Liver (tissue), 9 donors: ENCODE measurements around the gene NRG2. TPM values are rescaled to one million over a fixed set of nuclear protein-coding genes. Genes with fewer than 3 reads are reported as not detected.

Source experiments
- DNase-seq: peaks from one replicate; pipeline ENCODE4 v3.0.0-alpha.2; 2017; ENCODE audit warnings: low spot score
- H3K27ac ChIP-seq, 2 donors: one replicate each; pipeline ENCODE4 v1.7.0; 2013; ENCODE audit warnings: inconsistent platforms in 2 of 2, low read length in 2 of 2, control low read depth in 1 of 2, low read depth in 1 of 2, mild to moderate bottlenecking in 1 of 2
- H3K27me3 ChIP-seq, 4 donors: one replicate each; pipeline versions ENCODE4 v1.6.1 to v1.7.0; 2013; ENCODE audit warnings: low read length in 3 of 4, inconsistent platforms in 1 of 4, mild to moderate bottlenecking in 1 of 4, moderate library complexity in 1 of 4; ENCODE audit not compliant: control insufficient read depth in 4 of 4, insufficient read depth in 4 of 4
- H3K36me3 ChIP-seq, 4 donors: one replicate each; pipeline versions ENCODE4 v1.6.1 to v1.7.0; 2013; ENCODE audit warnings: low read length in 3 of 4, mild to moderate bottlenecking in 3 of 4, low read depth in 1 of 4, moderate library complexity in 1 of 4; ENCODE audit not compliant: control insufficient read depth in 4 of 4, insufficient read depth in 3 of 4
- H3K4me1 ChIP-seq, 4 donors: one replicate each; pipeline versions ENCODE4 v1.6.1 to v1.7.0; 2013; ENCODE audit warnings: low read length in 3 of 4, mild to moderate bottlenecking in 3 of 4, moderate library complexity in 1 of 4; ENCODE audit not compliant: control insufficient read depth in 4 of 4, insufficient read depth in 4 of 4
- H3K4me3 ChIP-seq, 3 donors: one replicate each; pipeline versions ENCODE4 v1.6.1 to v1.7.0; 2013; ENCODE audit warnings: low read length in 3 of 3, control low read depth in 1 of 3, low read depth in 1 of 3, mild to moderate bottlenecking in 1 of 3
- H3K9ac ChIP-seq, 2 donors: one replicate each; pipeline ENCODE4 v1.7.0; 2013; ENCODE audit warnings: low read length in 2 of 2, mild to moderate bottlenecking in 2 of 2, moderate library complexity in 2 of 2, control low read depth in 1 of 2, low read depth in 1 of 2
- H3K9me3 ChIP-seq, 4 donors: one replicate each; pipeline versions ENCODE4 v1.6.1 to v1.7.0; 2013; ENCODE audit warnings: low read length in 3 of 4; ENCODE audit not compliant: control insufficient read depth in 4 of 4
- EGR1 ChIP-seq, 2 donors: IDR thresholded peaks; 2 replicates each; pipeline ENCODE4 v1.6.1; 2016 to 2018; ENCODE audit warnings: antibody characterized with exemption in 2 of 2, low read depth in 2 of 2
- FOXA2 ChIP-seq: IDR thresholded peaks from 2 replicates; pipeline ENCODE4 v1.6.1; 2016; ENCODE audit warnings: antibody characterized with exemption
- GABPA ChIP-seq, 2 donors: IDR thresholded peaks in 1 of 2; conservative IDR thresholded peaks in 1 of 2; 2 replicates each; pipeline ENCODE4 v1.6.1; 2016; ENCODE audit warnings: antibody characterized with exemption in 2 of 2, mild to moderate bottlenecking in 1 of 2, moderate library complexity in 1 of 2
- HNF4A ChIP-seq, 2 donors: conservative IDR thresholded peaks; 2 replicates each; pipeline ENCODE4 v1.6.1; 2016; ENCODE audit warnings: antibody characterized with exemption in 2 of 2, mild to moderate bottlenecking in 2 of 2
- HNF4G ChIP-seq: IDR thresholded peaks from 2 replicates; pipeline ENCODE4 v1.6.1; 2016; ENCODE audit warnings: antibody characterized with exemption
- JUND ChIP-seq, 2 donors: IDR thresholded peaks; 2 replicates each; pipeline ENCODE4 v1.6.1; 2016; ENCODE audit warnings: antibody characterized with exemption in 2 of 2
- NR2F2 ChIP-seq: IDR thresholded peaks from 2 replicates; pipeline ENCODE4 v1.6.1; 2016; ENCODE audit warnings: antibody characterized with exemption
- RAD21 ChIP-seq, 2 donors: IDR thresholded peaks; 2 replicates each; pipeline ENCODE4 v1.6.1; 2016; ENCODE audit warnings: antibody characterized with exemption in 2 of 2, mild to moderate bottlenecking in 2 of 2
- RXRA ChIP-seq, 2 donors: IDR thresholded peaks; 2 replicates each; pipeline ENCODE4 v1.6.1; 2017 to 2018; ENCODE audit warnings: antibody characterized with exemption in 2 of 2, mild to moderate bottlenecking in 1 of 2
- SP1 ChIP-seq: IDR thresholded peaks from 2 replicates; pipeline ENCODE4 v1.6.1; 2018; ENCODE audit warnings: antibody characterized with exemption, mild to moderate bottlenecking
- TAF1 ChIP-seq: conservative IDR thresholded peaks from 2 replicates; pipeline ENCODE4 v1.6.1; 2016; ENCODE audit warnings: antibody characterized with exemption, mild to moderate bottlenecking
- WGBS: extraction: QIAGEN DNeasy Blood & Tissue Kit; methylation state at CpG from one replicate; pipeline ENCODE4 v1.1.7; 2013; 5-methylcytosine and 5-hydroxymethylcytosine counted together
- polyA plus RNA-seq, 2 donors: library from polyadenylated mRNA; stranded (reverse) in 1 of 2; unstranded in 1 of 2; fragments of 200-250 nt in 1 of 2; fragments of >200 nt in 1 of 2; fragmentation: Nextera tagmentation in 1 of 2; extraction: Ambion mirVana in 1 of 2; gene quantifications; one replicate each; pipeline versions ENCODE4 v1.2.1 to v1.2.3, GENCODE V29; 2013 to 2015
- total RNA-seq, 2 donors: library from RNA; depleted of rRNA; stranded (reverse); fragments of >200 nt; gene quantifications; one replicate each; pipeline ENCODE4 v1.2.3, GENCODE V29; 2014
- TF ChIP-seq, protein P1 (sequence below): fragments of 150-350 bp; IDR thresholded peaks from 2 replicates; pipeline ENCODE4 v1.5.1; 2017; ENCODE audit warnings: improper control_type of control experiment, low read depth, low read length; ENCODE audit not compliant: missing input control
- TF ChIP-seq, protein P2 (sequence below): IDR thresholded peaks from 2 replicates; pipeline ENCODE4 v1.6.1; 2016; ENCODE audit warnings: antibody characterized with exemption
- donor health status: healthy.
- donor health status: healthy.
- donor health status: healthy.
- donor health status: healthy.
- donor health status: healthy.

NRG2 gene
- total and polyA plus RNA-seq, 4 donors = 0.07 to 0.08 TPM; not detected in 2

DNA sequence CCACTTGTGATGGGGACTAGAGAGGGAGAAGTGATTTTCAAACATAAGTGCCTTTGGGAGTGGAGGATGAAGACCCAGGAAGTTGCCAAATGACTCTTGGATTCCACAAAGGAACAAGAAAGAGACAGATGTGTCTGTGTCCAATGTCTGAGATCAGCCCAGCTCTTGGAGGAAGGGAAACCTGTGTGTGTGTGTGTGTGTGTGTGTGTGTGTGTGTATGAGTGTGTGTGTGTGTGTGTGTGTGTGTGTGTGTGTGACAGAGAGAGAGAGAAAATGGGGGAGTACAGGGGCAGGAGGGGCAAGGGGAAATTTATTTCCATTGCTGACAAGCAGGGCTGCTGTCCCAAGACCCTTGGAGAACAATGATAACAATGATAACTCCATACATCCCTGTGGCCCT, 175.5 kb downstream of the NRG2 start (continued):
- TF ChIP-seq, protein P1, sequence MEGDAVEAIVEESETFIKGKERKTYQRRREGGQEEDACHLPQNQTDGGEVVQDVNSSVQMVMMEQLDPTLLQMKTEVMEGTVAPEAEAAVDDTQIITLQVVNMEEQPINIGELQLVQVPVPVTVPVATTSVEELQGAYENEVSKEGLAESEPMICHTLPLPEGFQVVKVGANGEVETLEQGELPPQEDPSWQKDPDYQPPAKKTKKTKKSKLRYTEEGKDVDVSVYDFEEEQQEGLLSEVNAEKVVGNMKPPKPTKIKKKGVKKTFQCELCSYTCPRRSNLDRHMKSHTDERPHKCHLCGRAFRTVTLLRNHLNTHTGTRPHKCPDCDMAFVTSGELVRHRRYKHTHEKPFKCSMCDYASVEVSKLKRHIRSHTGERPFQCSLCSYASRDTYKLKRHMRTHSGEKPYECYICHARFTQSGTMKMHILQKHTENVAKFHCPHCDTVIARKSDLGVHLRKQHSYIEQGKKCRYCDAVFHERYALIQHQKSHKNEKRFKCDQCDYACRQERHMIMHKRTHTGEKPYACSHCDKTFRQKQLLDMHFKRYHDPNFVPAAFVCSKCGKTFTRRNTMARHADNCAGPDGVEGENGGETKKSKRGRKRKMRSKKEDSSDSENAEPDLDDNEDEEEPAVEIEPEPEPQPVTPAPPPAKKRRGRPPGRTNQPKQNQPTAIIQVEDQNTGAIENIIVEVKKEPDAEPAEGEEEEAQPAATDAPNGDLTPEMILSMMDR = no peak
- no peak for TF ChIP-seq SP1

GRCh38 chr5:139867109-139867508, 176.0 kb downstream of the NRG2 start:
- WGBS = 72% methylated on average over 2 of the region's 2 CpGs
- Histone ChIP-seq H3K4me1 (peaks cover 0 to 11% (median 5%) of the 10 kb centered on the region in 4 donors), H3K27me3 (no peaks in the 10 kb centered on the region), H3K4me3 (no peak overlapping the region), H3K9ac (no peak overlapping the region), H3K27ac (no peak overlapping the region), H3K9me3 (no peaks in the 10 kb centered on the region), H3K36me3 (no peaks in the 10 kb centered on the region)
- TF ChIP-seq, protein P1 = no peak
- DNase-seq = no peak

DNA sequence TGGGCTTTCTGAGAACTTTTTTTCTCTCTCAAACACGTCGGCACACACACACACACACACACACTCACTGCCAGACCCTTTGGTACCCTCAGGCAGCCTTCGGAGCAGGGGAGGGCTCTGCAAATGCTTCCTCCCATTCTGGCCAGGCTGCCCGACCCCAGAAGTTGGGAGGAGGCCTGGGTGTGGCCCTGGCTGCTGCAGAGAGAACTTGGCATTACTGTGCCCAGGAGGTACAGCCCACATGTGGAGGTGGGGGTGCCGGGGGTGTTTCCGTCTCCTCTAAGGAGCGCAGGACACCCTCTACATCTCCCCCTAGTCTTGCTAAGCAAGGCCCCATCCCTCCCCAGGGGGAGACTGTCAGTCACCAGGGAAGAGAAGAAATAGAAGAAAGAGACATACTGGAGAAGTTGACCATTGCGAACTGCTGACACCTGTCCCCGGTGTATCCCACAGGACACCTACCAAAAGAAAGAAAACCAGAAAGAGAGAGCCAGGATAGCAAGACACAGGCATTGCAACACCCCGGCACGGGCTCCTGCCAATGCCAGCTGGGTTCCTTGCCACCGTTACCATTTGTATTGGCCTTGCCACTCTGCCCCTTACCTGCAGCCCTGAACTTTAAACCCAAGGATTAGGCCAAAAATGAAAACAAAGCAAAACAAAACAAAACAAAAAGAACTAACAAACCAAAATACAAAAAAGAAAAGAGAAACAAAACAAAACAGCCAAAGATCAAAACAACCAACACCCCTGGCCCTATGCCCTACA, 178.2 kb downstream of the NRG2 start:
- TF ChIP-seq HNF4A (conservative IDR thresholded peaks at IDR 0.05) = peak; percentile 43 to 71
- no peak for TF ChIP-seq RAD21 (IDR thresholded peaks at IDR 0.05)
- TF ChIP-seq TAF1 = no peak
- no peak for TF ChIP-seq NR2F2
- TF ChIP-seq EGR1 (IDR thresholded peaks at IDR 0.05; ENCODE audit: low read depth in 2 of 2) = no peak
- TF ChIP-seq GABPA (IDR thresholded peaks at IDR 0.05 in 1 of 2, conservative IDR thresholded peaks at IDR 0.05 in 1 of 2) = no peak
- TF ChIP-seq RXRA (IDR thresholded peaks at IDR 0.05) = peak in 1 of 2 donors; percentile 41
- WGBS = 67% methylated on average over 12 of the region's 12 CpGs
- DNase-seq = no peak

DNA sequence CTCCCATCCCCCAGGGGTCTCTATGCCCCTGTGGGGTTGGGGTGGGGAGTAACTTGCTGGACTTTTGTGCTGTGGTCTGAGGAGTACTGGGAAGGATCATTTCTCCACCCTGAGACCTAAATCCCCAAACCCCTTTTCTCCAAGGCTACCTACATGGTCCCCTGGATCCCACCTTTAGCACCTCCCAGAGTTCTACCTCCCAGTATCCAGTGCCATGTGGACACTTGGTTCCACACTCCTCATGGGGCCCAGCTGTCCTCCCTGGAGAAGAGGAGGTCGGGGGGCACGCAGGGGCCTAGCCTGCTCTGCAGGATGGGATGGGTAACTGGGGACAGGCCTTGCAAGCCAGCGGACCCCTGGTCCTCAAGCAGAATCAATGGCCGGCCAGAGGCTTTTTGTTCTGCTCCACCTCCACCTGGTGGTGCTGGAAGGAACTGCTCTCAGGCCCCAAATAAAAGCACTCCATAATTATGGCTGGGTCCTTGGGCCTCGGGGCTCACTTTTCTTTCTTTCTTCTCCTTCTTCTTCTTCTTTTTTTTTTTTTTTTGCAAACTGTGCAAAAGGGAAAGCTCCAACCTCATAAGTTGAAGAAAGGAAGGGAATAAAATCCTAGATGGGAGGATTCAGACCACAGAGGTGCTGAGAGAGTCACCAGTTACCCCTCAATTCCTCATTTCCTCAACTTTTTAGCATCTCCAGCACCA, 179.1 kb downstream of the NRG2 start:
- H3K27me3 ChIP-seq = no peaks in the 10 kb centered on the region
- no peak overlapping the region for H3K9ac ChIP-seq
- H3K36me3 ChIP-seq = no peaks in the 10 kb centered on the region
- no peaks in the 10 kb centered on the region for H3K9me3 ChIP-seq
- no peak overlapping the region for H3K4me3 ChIP-seq
- WGBS = 46% methylated on average over 5 of the region's 5 CpGs
- TF ChIP-seq SP1 = no peak
- TF ChIP-seq JUND (IDR thresholded peaks at IDR 0.05) = no peak
- TF ChIP-seq, protein P2, sequence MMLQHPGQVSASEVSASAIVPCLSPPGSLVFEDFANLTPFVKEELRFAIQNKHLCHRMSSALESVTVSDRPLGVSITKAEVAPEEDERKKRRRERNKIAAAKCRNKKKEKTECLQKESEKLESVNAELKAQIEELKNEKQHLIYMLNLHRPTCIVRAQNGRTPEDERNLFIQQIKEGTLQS = no peak
- peak; percentile 80 to 85 for TF ChIP-seq RAD21 (IDR thresholded peaks at IDR 0.05)
- TF ChIP-seq, protein P1 = peak; percentile 94
- TF ChIP-seq FOXA2 = no peak
- TF ChIP-seq TAF1 = no peak
- no peak for TF ChIP-seq HNF4G
- TF ChIP-seq HNF4A (conservative IDR thresholded peaks at IDR 0.05) = no peak
- peaks cover 0 to 11% (median 5%) of the 10 kb centered on the region in 4 donors for H3K4me1 ChIP-seq
- peak; percentile 66 for DNase-seq
- H3K27ac ChIP-seq = no peak overlapping the region

More for the DNA sequence above, 178.2 kb downstream of the NRG2 start:
- Histone ChIP-seq H3K9me3 (no peaks in the 10 kb centered on the region), H3K9ac (no peak overlapping the region), H3K4me3 (no peak overlapping the region), H3K4me1 (peaks cover 0 to 11% (median 5%) of the 10 kb centered on the region in 4 donors), H3K36me3 (no peaks in the 10 kb centered on the region), H3K27me3 (no peaks in the 10 kb centered on the region), H3K27ac (no peak overlapping the region)
